GM12875 (cell line): ENCODE data around the gene SMYD1.

Source experiments
- H3K4me3 ChIP-seq: one replicate; pipeline ENCODE4 v1.5.1; 2011; ENCODE audit warnings: low read depth, low read length, control low read depth
- TF ChIP-seq, protein P1 (sequence below): IDR thresholded peaks from 2 replicates; pipeline ENCODE4 v1.5.1; 2011; ENCODE audit warnings: low read depth, mild to moderate bottlenecking, control low read depth, inconsistent platforms, low read length, moderate library complexity, borderline replicate concordance; ENCODE audit not compliant: insufficient read depth

SMYD1 gene

DNA sequence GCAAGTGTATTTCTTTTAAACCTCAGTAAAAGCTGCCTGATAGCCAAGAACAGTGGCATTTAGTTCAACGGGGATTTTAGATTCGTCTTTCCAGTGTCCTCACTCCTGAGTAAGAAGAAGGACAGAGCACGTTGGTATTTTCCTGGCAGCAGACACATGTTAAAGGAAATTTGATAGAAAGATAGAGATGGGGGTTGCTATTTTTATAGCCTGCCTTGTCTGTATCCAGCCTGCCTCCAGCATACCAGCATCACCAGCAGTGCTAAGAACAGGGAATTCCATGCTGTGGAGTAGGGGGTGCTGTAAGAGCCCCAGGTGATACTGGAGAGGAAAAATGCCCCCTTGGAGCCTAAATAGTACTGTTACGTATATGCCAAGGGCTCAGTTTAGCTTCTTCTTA lies 1.1 kb upstream of the SMYD1 start:
- no peak overlapping the region for H3K4me3 ChIP-seq
- TF ChIP-seq, protein P1, sequence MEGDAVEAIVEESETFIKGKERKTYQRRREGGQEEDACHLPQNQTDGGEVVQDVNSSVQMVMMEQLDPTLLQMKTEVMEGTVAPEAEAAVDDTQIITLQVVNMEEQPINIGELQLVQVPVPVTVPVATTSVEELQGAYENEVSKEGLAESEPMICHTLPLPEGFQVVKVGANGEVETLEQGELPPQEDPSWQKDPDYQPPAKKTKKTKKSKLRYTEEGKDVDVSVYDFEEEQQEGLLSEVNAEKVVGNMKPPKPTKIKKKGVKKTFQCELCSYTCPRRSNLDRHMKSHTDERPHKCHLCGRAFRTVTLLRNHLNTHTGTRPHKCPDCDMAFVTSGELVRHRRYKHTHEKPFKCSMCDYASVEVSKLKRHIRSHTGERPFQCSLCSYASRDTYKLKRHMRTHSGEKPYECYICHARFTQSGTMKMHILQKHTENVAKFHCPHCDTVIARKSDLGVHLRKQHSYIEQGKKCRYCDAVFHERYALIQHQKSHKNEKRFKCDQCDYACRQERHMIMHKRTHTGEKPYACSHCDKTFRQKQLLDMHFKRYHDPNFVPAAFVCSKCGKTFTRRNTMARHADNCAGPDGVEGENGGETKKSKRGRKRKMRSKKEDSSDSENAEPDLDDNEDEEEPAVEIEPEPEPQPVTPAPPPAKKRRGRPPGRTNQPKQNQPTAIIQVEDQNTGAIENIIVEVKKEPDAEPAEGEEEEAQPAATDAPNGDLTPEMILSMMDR = no peak

DNA sequence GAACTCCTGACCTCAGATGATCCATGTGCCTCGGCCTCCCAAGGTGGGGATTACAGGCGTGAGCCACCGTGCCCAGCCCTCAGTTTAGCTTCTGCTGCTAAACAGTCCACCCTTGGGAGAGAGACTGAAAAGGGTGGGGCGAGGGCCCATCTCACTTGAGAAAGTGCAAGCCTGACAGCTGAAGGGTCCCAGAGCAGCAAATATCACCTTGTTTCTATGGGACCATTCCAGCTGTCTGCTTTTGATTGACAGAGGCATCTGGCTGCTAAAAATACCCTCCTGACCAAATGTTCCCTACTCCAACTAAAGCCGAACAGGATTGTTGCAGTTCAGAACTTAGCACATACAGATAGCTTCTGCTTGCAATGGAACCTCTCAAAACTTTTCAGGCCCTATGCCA lies 436 bp upstream of the SMYD1 start:
- TF ChIP-seq, protein P1 = no peak

DNA sequence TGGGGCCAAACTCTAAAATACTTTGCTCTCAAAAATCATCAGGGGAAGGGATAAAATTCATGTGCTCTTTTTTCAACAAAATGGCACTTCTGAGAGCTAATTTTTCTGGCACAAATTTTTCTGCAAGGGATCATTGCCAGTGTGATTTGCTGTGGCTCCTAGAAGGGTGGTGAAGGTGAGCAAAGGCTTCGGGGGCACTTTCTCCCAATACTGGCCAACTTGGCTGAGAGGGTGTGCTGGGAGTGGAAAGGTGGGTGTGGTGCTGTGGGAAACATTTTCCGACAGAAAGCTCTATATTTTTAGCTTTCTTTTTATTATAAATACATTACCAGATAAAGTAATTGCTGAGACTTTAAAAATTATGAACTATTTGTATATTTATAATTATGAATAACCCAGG lies 419 bp downstream of the SMYD1 start:
- TF ChIP-seq, protein P1 = no peak
- no peak overlapping the region for H3K4me3 ChIP-seq

More for the DNA sequence above, 436 bp upstream of the SMYD1 start:
- H3K4me3 ChIP-seq = no peak overlapping the region

DNA sequence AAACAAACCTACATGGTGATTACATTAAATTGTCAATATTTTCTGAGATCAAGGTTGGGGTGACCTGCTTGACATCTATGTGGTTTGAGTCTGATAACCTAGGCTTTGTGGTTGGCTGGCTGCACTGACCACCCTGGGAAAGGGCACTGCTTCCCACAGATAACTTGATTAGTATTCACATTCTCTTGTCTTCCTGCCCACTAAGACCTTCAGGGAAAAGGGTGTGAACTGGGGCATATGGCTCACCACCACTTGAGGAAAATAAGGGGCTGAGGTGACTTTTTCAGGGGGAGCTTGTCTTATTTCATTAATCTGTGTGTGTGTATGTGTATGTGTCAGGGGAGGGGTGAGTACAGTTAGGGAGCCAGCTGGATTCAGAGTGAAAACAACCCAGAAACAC lies 1.5 kb downstream of the SMYD1 start:
- no peak overlapping the region for H3K4me3 ChIP-seq
- TF ChIP-seq, protein P1 = no peak

DNA sequence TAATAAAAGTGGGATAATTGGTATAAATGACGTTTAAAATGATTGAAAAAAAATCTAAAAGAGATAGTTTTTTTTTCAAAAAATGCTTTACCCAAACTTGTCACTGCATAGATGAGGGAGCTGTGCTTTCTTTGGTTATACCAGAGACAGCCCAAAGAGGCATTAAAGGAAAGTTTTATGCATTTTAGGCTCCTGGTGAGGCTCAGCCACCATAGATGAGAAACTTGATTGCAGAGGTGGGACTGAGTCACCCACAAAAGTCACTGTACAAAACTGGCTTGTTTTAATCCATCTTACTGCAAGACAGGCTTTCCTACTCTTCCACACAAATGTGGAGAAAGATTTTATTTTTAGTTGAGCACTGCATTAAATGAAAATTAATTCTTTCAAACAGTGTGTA lies 2.4 kb downstream of the SMYD1 start:
- H3K4me3 ChIP-seq = no peak overlapping the region
- TF ChIP-seq, protein P1 = no peak

DNA sequence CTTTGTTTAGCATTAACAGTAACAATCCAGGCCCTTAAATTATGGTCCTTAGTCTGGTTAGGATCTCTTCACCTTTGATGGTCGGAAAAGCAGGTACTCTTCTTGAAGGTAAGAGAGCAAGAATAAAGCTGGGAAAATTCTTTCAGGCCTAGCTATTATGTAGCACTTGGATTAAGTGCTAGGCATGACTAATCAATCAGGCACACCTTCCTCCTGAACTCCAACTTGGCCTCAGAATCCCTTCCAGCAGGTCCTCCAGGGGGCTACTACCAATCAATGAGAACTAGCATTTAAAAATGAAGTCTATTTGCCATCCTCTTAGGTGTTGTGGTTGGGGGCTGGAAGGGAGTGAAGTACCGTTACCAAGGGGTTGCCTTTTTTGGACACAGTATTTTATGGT lies 3.7 kb downstream of the SMYD1 start:
- H3K4me3 ChIP-seq = no peak overlapping the region
- TF ChIP-seq, protein P1 = no peak

DNA sequence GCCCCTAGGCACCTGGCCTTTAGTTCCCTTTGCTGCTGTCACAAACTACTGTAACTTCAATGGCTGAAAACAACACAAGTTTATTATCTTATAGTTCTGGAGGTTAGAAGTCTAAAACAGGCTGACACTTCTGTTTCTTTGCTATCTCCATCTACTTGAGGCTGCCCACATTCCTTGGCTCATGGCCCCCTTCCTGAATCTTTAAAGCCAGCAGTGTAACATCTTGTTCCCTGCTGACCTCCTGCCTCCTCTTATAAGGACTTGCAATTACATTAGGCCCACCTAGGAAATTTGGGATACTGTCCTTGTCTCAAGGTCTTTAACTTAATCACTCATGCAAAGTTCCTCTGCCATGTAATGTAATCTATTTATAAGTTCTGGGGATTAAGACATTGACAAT lies 6.5 kb downstream of the SMYD1 start:
- TF ChIP-seq, protein P1 = no peak
- H3K4me3 ChIP-seq = no peak overlapping the region
